GM21528 (cell line): ENCODE data around the gene ACOX1.

Experiments
- ATAC-seq: cut with Tn5 transposase; IDR thresholded peaks from one replicate; pipeline ENCODE4 v1.9.1; 2021; ENCODE audit warnings: mild to moderate bottlenecking, moderate library complexity; ENCODE audit not compliant: unreplicated experiment, low FRiP score

The ACOX1 gene

GRCh38 chr17:75913537-75914210 is 65.3 kb downstream of the ACOX1 start:
- no peak for ATAC-seq

GRCh38 chr17:75910699-75911098 is 68.3 kb downstream of the ACOX1 start:
- no peak for ATAC-seq

GRCh38 chr17:75909812-75910274 is 69.1 kb downstream of the ACOX1 start:
- ATAC-seq, result no peak

GRCh38 chr17:75909051-75909811 is 69.7 kb downstream of the ACOX1 start:
- no peak for ATAC-seq

- no peak for ATAC-seq
Observed at GRCh38 chr17:75908201-75908600, 70.8 kb downstream of the ACOX1 start.

- ATAC-seq, result no peak
Observed at GRCh38 chr17:75906143-75906884, 72.7 kb downstream of the ACOX1 start.

- peak; percentile 87 for ATAC-seq
Observed at GRCh38 chr17:75904749-75905521, 74.0 kb downstream of the ACOX1 start, which contains the start of gene MRPL38. TSS of gene MRPL38 (minus strand) at chr17:75904884. CDS start at chr17:75904875, 9 bp downstream.

- no peak for ATAC-seq
Observed at GRCh38 chr17:75902406-75902805, 76.6 kb downstream of the ACOX1 start.

- no peak for ATAC-seq
Observed at GRCh38 chr17:75901727-75902126, 77.2 kb downstream of the ACOX1 start.

GRCh38 chr17:75900691-75901533 is 78.1 kb downstream of the ACOX1 start:
- ATAC-seq, result no peak

- no peak for ATAC-seq
Observed at GRCh38 chr17:75899767-75900468, 79.0 kb downstream of the ACOX1 start.

GRCh38 chr17:75899353-75899752 is 79.6 kb downstream of the ACOX1 start:
- ATAC-seq, result no peak

- ATAC-seq, result no peak
Observed at GRCh38 chr17:75898791-75899190, 80.2 kb downstream of the ACOX1 start.

- no peak for ATAC-seq
Observed at GRCh38 chr17:75898065-75898464, 80.9 kb downstream of the ACOX1 start.

- ATAC-seq, result no peak
Observed at GRCh38 chr17:75897160-75898019, 81.6 kb downstream of the ACOX1 start.

- ATAC-seq, result peak; percentile 57
Observed at GRCh38 chr17:75896415-75897159, 82.4 kb downstream of the ACOX1 start, which contains the start of gene TRIM65. TSS of gene TRIM65 (minus strand) at chr17:75896951. CDS start at chr17:75896937, 14 bp downstream.
